ENCODE results near the gene KRT33B.

Gene KRT33B

DNA sequence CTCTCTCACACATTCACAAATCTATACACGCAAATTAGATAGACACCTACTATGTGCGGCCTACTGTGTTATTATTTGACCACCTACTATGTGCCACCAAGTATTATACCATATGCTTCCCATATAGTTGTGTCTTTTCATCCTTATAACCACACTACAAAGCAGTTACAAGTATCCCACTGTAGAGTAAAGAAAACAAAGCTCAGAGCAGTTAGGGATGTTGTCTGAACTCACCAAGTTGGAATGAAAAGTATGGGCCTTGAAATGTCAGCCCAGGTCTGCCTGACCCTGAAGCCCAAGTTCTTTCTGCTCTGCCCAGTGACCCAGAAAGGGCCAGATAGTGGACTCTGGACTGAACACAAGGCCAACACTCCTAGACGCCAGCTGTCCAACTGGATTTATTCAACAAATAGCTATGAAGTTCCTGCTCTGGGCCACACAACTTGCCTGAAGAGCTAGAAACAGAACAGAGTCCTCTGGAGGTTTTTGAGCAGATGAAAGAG lies 46.3 kb upstream of the KRT33B start:
- TF ChIP-seq, protein P1, sequence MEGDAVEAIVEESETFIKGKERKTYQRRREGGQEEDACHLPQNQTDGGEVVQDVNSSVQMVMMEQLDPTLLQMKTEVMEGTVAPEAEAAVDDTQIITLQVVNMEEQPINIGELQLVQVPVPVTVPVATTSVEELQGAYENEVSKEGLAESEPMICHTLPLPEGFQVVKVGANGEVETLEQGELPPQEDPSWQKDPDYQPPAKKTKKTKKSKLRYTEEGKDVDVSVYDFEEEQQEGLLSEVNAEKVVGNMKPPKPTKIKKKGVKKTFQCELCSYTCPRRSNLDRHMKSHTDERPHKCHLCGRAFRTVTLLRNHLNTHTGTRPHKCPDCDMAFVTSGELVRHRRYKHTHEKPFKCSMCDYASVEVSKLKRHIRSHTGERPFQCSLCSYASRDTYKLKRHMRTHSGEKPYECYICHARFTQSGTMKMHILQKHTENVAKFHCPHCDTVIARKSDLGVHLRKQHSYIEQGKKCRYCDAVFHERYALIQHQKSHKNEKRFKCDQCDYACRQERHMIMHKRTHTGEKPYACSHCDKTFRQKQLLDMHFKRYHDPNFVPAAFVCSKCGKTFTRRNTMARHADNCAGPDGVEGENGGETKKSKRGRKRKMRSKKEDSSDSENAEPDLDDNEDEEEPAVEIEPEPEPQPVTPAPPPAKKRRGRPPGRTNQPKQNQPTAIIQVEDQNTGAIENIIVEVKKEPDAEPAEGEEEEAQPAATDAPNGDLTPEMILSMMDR (IDR thresholded peaks at IDR 0.05; ENCODE audit: low read depth, low read length): no peak
- H3K9me3 ChIP-seq (ENCODE audit: severe bottlenecking): peaks cover 12% of the 10 kb centered on the region
- H3K27ac ChIP-seq: no peak overlapping the region

DNA sequence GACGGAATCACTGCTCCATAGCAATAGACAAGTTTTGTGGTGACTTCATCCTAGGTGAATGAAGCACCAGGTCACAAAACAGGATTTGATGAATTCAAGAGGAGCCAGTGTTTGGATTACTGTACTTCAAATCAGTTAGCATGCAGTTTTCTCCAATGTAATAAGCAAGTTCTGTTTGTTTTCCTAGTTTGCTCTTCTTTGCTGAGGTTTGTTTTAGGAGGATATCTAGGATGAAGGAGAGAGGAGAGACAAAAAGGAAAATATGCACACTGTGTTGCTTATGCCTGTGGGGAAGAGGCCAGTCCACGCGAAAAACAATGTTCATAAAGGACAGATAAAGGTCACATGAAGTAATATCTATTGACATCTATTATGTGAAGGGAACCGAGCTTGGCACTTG lies 45.8 kb upstream of the KRT33B start:
- TF ChIP-seq, protein P1 (IDR thresholded peaks at IDR 0.05; ENCODE audit: low read depth, low read length): no peak
- H3K9me3 ChIP-seq (ENCODE audit: severe bottlenecking): peaks cover 12% of the 10 kb centered on the region
- no peaks in the 10 kb centered on the region for H3K36me3 ChIP-seq
- H3K4me3 ChIP-seq (ENCODE audit: low read depth, low read length): no peak overlapping the region
- no peak for DNase-seq
- no peak overlapping the region for H3K27ac ChIP-seq
- H3K27me3 ChIP-seq (ENCODE audit: insufficient read depth, low read depth, severe bottlenecking): peaks cover 100% of the 10 kb centered on the region

More for the DNA sequence above, 46.3 kb upstream of the KRT33B start:
- no peaks in the 10 kb centered on the region for H3K36me3 ChIP-seq
- no peak for DNase-seq
- H3K4me3 ChIP-seq (ENCODE audit: low read depth, low read length): no peak overlapping the region
- H3K27me3 ChIP-seq (ENCODE audit: insufficient read depth, low read depth, severe bottlenecking): peaks cover 100% of the 10 kb centered on the region

DNA sequence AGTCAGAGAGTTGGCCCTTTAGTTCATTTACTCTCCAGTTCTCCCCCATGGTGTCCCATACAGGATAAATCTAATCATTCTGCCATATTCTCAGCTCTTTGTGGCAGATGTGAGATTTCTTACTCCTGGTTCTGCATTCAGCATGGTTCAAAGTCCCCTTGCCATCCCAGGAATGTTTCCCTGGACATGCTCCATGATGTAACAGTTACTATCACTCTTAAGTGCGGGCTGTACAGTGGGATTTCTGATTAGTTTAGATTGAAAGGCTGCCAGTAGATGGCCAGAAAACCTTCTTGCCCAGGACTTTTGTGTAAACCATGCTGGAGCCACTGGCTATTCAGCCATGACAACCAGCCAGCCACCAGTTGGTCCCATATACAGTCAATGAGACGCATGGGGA lies 44.4 kb upstream of the KRT33B start:
- Histone ChIP-seq H3K27me3 (ENCODE audit: insufficient read depth, low read depth, severe bottlenecking) (peaks cover 100% of the 10 kb centered on the region), H3K4me3 (ENCODE audit: low read depth, low read length) (no peak overlapping the region), H3K9me3 (ENCODE audit: severe bottlenecking) (peaks cover 9% of the 10 kb centered on the region), H3K36me3 (no peaks in the 10 kb centered on the region), H3K27ac (no peak overlapping the region)
- DNase-seq: no peak
- TF ChIP-seq, protein P1 (IDR thresholded peaks at IDR 0.05; ENCODE audit: low read depth, low read length): no peak

DNA sequence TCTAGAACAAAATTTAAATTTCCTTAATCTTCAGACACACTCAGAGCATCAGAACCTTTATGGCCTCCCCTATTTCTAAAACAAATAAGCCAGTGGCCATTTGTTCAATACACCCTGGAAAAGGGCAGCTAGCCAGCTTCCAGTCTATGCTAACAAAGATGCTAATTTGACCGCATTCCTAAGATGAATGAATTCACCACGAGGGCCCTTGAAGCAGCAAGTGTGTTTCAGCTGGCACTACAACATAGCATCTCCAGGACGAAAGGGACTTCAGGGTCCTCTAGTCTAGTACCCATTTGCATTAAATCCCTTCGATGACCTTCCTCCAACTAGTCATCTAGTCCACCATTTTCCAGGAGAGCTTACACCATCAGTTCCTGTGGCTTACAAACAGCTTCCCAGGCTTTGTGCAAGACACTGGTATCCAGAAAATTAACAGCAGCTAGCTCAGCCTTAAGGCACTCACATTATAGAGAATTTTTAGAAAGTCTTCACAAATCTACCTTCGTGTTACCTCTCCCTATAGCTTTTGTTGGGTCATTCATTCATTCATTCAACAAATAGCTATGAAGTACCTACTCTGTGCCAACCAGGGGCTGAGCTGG lies 43.8 kb upstream of the KRT33B start:
- DNase-seq: no peak
- Histone ChIP-seq H3K36me3 (no peaks in the 10 kb centered on the region), H3K27ac (no peak overlapping the region), H3K27me3 (ENCODE audit: insufficient read depth, low read depth, severe bottlenecking) (peaks cover 100% of the 10 kb centered on the region), H3K9me3 (ENCODE audit: severe bottlenecking) (peaks cover 9% of the 10 kb centered on the region), H3K4me3 (ENCODE audit: low read depth, low read length) (no peak overlapping the region)
- TF ChIP-seq, protein P1 (IDR thresholded peaks at IDR 0.05; ENCODE audit: low read depth, low read length): no peak

DNA sequence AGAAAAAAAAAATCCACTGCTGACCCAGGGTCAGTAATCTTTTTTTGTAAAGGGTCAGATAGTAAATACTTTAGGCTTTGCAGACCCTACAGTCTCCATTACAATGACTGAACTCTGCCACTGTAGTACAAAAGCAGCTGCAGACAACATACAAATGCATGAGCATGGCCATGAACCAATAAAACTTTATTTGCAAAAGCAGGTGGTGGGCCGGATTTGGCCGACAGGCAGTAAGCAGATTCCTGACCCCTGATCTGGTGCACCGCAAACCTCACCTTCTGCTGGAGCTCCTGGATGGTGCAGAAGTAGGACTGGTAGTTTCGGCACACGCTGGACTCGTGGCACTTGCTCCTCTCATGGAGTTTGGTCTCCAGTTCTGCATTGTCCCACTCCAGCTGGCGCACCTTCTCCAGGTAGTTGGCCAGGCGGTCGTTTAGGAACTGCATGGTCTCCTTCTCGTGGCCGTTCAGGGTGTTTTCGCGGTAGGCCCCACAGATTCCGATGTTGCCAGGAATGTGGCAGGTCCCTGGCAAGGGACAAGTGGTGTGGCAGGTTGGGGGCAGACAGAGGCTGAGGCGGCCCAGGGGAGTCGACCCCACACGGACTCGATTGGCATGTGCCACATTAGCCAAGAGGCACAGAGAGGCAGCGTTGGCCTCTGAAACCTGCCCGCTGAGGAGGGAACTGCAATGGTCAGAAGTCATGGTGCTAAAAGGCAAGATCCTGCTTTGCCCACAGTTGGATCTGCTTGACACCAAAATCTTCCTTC lies 41.6 kb upstream of the KRT33B start:
- DNase-seq: no peak
- Histone ChIP-seq H3K9me3 (ENCODE audit: severe bottlenecking) (peaks cover 9% of the 10 kb centered on the region), H3K27ac (no peak overlapping the region), H3K36me3 (no peaks in the 10 kb centered on the region), H3K4me3 (ENCODE audit: low read depth, low read length) (no peak overlapping the region), H3K27me3 (ENCODE audit: insufficient read depth, low read depth, severe bottlenecking) (peaks cover 100% of the 10 kb centered on the region)
- TF ChIP-seq, protein P1 (IDR thresholded peaks at IDR 0.05; ENCODE audit: low read depth, low read length): no peak
